A549 (cell line): ENCODE measurements around the gene RPTOR.

Source experiments
- CEBPB ChIP-seq, 2 experiments: fragments of >200 bp in 1 of 2; sonication (Bioruptor Twin) in 1 of 2; formaldehyde crosslinking in 1 of 2; IDR thresholded peaks; 2 replicates each; pipeline ENCODE4 v1.6.1; 2012 to 2016
- EHMT2 ChIP-seq: fragments of 200-600 bp; sonication (generic); IDR thresholded peaks from 2 replicates; pipeline ENCODE4 v1.6.1; 2016; ENCODE audit warnings: antibody characterized with exemption, low read depth, mild to moderate bottlenecking, moderate library complexity
- EP300 ChIP-seq, 2 experiments: fragments of >200 bp; sonication (Bioruptor Twin); formaldehyde crosslinking; IDR thresholded peaks; 2 replicates in 1 of 2; 3 replicates in 1 of 2; pipeline ENCODE4 v1.6.1; 2016 to 2017
- HEYL ChIP-seq: fragments of 250-450 bp; sonication (Bioruptor Pico); IDR thresholded peaks from 2 replicates; pipeline ENCODE4 v1.8.0; 2021; ENCODE audit warnings: mild to moderate bottlenecking, moderate library complexity
- KDM1A ChIP-seq: fragments of 200-600 bp; sonication (generic); IDR thresholded peaks from 2 replicates; pipeline ENCODE4 v1.6.1; 2016; ENCODE audit warnings: low read depth, mild to moderate bottlenecking
- MYC ChIP-seq: IDR thresholded peaks from 2 replicates; pipeline ENCODE4 v1.6.1; 2012; ENCODE audit warnings: mild to moderate bottlenecking, inconsistent platforms, low read length, improper control_type of control experiment, borderline replicate concordance
- POLR2A ChIP-seq: IDR thresholded peaks from 2 replicates; pipeline ENCODE4 v1.6.1; 2012; ENCODE audit warnings: mild to moderate bottlenecking, low read length
- RCOR1 ChIP-seq: fragments of 150-350 bp; IDR thresholded peaks from 2 replicates; pipeline ENCODE4 v1.6.1; 2014; ENCODE audit warnings: antibody characterized with exemption, low read length, low read depth
- ZNF302 ChIP-seq: fragments of 250-450 bp; sonication (Bioruptor Pico); IDR thresholded peaks from 2 replicates; pipeline ENCODE4 v1.9.0; 2021; ENCODE audit warnings: inconsistent platforms, mild to moderate bottlenecking, moderate library complexity
- TF ChIP-seq, protein P1 (sequence below): fragments of 150-350 bp; IDR thresholded peaks from 2 replicates; pipeline ENCODE4 v1.6.1; 2014; ENCODE audit warnings: low read depth, mild to moderate bottlenecking, low read length
- TF ChIP-seq, protein P2 (sequence below): fragments of >200 bp; sonication (Bioruptor Twin); formaldehyde crosslinking; IDR thresholded peaks from 3 replicates; pipeline ENCODE4 v1.5.1; 2016
- TF ChIP-seq, protein P3 (sequence below): fragments of 200-600 bp; sonication (generic); IDR thresholded peaks from 2 replicates; pipeline ENCODE4 v1.6.1; 2016; ENCODE audit warnings: antibody characterized with exemption, mild to moderate bottlenecking, moderate library complexity
- TF ChIP-seq, protein P4 (sequence below): fragments of >200 bp; sonication (Bioruptor Twin); formaldehyde crosslinking; IDR thresholded peaks from 3 replicates; pipeline ENCODE4 v1.6.1; 2016

DNA sequence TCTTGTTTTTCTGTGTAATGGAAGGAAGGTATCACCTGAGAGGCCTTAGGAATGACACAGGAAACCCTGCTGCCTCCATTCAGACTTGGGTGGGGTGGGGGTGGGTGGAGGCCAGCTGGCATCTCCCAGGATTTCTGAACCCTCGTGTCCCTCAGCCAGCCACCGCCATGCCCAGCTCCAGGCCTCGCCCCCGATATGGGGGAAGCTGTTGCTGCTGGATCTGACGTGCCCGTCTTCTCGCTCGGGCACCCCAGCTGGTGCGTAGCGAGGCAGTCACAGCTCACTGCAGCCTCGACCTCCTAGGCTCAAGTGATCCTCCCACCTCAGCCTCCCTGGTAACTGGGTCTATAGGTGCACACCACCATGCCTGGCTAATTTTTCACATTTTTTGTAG is 227.0 kb downstream of the RPTOR start:
- no peak for TF ChIP-seq POLR2A
- TF ChIP-seq EP300 (IDR thresholded peaks at IDR 0.05), result no peak
- TF ChIP-seq HEYL, result no peak
- TF ChIP-seq, protein P1, sequence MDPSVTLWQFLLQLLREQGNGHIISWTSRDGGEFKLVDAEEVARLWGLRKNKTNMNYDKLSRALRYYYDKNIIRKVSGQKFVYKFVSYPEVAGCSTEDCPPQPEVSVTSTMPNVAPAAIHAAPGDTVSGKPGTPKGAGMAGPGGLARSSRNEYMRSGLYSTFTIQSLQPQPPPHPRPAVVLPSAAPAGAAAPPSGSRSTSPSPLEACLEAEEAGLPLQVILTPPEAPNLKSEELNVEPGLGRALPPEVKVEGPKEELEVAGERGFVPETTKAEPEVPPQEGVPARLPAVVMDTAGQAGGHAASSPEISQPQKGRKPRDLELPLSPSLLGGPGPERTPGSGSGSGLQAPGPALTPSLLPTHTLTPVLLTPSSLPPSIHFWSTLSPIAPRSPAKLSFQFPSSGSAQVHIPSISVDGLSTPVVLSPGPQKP, result no peak
- TF ChIP-seq, protein P2, sequence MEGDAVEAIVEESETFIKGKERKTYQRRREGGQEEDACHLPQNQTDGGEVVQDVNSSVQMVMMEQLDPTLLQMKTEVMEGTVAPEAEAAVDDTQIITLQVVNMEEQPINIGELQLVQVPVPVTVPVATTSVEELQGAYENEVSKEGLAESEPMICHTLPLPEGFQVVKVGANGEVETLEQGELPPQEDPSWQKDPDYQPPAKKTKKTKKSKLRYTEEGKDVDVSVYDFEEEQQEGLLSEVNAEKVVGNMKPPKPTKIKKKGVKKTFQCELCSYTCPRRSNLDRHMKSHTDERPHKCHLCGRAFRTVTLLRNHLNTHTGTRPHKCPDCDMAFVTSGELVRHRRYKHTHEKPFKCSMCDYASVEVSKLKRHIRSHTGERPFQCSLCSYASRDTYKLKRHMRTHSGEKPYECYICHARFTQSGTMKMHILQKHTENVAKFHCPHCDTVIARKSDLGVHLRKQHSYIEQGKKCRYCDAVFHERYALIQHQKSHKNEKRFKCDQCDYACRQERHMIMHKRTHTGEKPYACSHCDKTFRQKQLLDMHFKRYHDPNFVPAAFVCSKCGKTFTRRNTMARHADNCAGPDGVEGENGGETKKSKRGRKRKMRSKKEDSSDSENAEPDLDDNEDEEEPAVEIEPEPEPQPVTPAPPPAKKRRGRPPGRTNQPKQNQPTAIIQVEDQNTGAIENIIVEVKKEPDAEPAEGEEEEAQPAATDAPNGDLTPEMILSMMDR, result no peak
- TF ChIP-seq ZNF302 (CRISPR knock-in tag), result no peak
- no peak for TF ChIP-seq EHMT2
- TF ChIP-seq KDM1A, result no peak
- TF ChIP-seq, protein P3, sequence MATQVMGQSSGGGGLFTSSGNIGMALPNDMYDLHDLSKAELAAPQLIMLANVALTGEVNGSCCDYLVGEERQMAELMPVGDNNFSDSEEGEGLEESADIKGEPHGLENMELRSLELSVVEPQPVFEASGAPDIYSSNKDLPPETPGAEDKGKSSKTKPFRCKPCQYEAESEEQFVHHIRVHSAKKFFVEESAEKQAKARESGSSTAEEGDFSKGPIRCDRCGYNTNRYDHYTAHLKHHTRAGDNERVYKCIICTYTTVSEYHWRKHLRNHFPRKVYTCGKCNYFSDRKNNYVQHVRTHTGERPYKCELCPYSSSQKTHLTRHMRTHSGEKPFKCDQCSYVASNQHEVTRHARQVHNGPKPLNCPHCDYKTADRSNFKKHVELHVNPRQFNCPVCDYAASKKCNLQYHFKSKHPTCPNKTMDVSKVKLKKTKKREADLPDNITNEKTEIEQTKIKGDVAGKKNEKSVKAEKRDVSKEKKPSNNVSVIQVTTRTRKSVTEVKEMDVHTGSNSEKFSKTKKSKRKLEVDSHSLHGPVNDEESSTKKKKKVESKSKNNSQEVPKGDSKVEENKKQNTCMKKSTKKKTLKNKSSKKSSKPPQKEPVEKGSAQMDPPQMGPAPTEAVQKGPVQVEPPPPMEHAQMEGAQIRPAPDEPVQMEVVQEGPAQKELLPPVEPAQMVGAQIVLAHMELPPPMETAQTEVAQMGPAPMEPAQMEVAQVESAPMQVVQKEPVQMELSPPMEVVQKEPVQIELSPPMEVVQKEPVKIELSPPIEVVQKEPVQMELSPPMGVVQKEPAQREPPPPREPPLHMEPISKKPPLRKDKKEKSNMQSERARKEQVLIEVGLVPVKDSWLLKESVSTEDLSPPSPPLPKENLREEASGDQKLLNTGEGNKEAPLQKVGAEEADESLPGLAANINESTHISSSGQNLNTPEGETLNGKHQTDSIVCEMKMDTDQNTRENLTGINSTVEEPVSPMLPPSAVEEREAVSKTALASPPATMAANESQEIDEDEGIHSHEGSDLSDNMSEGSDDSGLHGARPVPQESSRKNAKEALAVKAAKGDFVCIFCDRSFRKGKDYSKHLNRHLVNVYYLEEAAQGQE, result no peak
- no peak for TF ChIP-seq CEBPB (IDR thresholded peaks at IDR 0.05)
- no peak for TF ChIP-seq MYC
- TF ChIP-seq, protein P4, sequence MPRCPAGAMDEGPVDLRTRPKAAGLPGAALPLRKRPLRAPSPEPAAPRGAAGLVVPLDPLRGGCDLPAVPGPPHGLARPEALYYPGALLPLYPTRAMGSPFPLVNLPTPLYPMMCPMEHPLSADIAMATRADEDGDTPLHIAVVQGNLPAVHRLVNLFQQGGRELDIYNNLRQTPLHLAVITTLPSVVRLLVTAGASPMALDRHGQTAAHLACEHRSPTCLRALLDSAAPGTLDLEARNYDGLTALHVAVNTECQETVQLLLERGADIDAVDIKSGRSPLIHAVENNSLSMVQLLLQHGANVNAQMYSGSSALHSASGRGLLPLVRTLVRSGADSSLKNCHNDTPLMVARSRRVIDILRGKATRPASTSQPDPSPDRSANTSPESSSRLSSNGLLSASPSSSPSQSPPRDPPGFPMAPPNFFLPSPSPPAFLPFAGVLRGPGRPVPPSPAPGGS, result no peak
- no peak for TF ChIP-seq RCOR1
